Mammary epithelial cell (primary cell): ENCODE data around the gene DEDD2.
A peak's percentile ranks its signal among the peaks of the same experiment; 100 is the strongest.

Source experiments
- CTCF ChIP-seq, 2 donors: IDR thresholded peaks in 1 of 2; conservative IDR thresholded peaks in 1 of 2; 2 replicates each; pipeline ENCODE4 v1.5.1; 2011 to 2012; ENCODE audit warnings: inconsistent platforms in 2 of 2, low read length in 2 of 2, mild to moderate bottlenecking in 2 of 2, control low read depth in 1 of 2, low read depth in 1 of 2; ENCODE audit not compliant: insufficient read depth in 1 of 2; ENCODE audit errors: extremely low read depth in 1 of 2
- EZH2 ChIP-seq: IDR thresholded peaks from 2 replicates; pipeline ENCODE4 v1.6.1; 2012; ENCODE audit warnings: low read length, inconsistent platforms, borderline replicate concordance

DNA sequence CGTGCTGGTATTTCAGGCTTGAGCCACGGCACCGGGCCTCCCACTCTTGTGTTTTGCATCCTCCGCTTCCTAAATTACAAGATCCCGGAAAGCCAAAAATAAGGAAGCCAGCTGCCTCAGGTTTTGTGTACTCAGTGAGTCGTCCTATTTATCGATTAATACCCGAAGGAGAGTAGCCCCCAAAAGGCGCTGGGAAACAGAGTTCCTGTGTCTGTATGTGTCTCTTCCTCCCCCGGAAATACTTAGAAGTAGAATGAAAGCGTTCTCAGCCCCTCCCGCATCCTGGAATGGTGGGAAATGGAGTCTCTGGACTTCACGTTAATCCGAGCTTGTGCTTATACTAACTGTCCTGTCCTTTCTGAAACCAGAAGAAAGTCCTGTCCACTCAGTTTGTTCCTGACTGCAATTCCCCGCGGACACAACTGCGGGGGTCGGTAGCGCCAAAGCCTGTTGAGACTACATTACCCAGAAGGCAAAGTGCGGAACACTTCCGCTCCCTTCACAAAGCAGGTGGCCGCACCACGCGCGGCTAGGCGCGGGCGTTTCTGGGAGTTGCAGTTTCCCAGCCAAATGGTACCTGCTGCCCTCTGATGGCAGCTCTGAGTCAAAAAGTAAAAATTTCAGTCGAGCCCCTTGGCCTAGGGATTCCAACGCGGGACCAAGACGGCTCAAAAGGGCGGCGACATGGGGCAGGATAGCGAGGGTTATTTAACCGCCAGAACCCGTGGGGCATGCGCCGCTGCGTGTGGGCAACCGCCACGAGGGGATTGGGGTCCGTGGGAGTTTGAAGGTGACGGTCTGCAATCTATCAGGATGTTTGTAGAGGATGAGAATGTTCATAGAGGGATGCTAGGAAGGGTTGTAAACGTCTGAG lies 27.1 kb upstream of the DEDD2 start:
- TF ChIP-seq EZH2 (no peak), CTCF (conservative IDR thresholded peaks at IDR 0.05 in 1 of 2, IDR thresholded peaks at IDR 0.05 in 1 of 2; ENCODE audit: extremely low read depth in 1 of 2, insufficient read depth in 1 of 2, low read depth in 1 of 2, low read length in 2 of 2) (peak; percentile 45 to 68)
